Activated CD4-positive, CD25-positive, alpha-beta regulatory T cell treated with anti-CD3 and anti-CD28 coated beads, Interleukin-2, amount 50 U/mL, for 24 hours (primary cell): Measurements from ENCODE around the gene TMEM52B.
"Not testable (repeated sequence)": the region's sequence is repeated elsewhere in the genome, so short reads cannot be mapped to it uniquely, and the experiment has no call there.

Experiments used
- ATAC-seq, 2 donors: fragments of 150-1000 bp; cut with Tn5 transposase; one replicate each; pipeline ENCODE4 v1.10.0; 2021; ENCODE audit warnings: mild to moderate bottlenecking in 1 of 2, moderate library complexity in 1 of 2

The TMEM52B gene

GRCh38 chr12:10211940-10212738 lies 33.3 kb downstream of the TMEM52B start:
- ATAC-seq = peak; percentile 80 to 81

- ATAC-seq = peak; percentile 54 to 60
Observed at GRCh38 chr12:10212739-10213131, 33.9 kb downstream of the TMEM52B start, which contains the start of gene GABARAPL1. TSS of gene GABARAPL1 (plus strand) at chr12:10212877. CDS start at chr12:10213130, 253 bp downstream.

DNA sequence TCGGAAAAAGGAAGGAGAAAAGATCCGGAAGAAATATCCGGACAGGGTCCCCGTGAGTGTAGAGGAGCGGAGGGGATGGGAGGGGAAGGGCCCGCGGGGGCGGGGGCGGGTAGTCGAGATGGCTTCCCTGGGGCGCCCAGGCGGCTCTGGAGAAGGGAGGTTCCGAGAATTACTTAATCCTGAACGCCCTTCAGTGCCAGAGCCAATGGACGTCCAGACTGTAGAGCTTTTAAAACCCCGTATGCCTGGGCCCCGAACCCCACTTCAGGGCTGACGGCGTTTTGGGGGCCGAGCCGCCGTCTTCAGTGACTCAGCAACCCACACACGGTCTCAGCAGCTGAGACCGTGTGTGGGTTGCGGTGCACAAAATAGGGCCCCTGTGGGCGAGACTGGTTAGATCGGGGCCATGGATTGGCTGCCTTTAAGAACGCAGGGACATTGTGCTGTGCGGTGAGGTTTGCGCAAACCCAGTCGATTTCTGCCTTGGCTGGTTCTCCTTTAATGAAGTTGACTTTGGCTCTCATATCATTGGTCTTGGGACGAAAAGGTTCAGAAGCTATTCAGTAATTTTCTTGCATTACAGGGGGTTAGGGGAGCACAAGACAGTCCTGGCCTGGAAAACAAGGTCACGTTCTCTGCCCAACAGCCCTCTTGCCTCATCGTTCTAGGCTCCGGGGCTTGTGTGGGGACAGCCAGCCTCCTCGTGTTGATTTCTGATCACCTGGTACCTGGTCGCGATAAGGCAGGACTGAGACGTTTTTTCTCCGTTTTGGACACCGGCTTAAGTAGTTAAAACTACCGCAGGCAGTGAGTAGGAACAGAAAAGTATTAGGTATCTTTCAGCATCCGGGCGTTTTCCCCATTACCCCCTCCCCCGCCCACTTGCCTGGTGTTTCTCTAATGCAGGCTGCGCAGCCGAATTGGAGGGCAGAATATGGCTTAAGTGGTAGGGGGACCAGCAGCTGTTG lies 34.6 kb downstream of the TMEM52B start:
- peak; percentile 72 for ATAC-seq

DNA sequence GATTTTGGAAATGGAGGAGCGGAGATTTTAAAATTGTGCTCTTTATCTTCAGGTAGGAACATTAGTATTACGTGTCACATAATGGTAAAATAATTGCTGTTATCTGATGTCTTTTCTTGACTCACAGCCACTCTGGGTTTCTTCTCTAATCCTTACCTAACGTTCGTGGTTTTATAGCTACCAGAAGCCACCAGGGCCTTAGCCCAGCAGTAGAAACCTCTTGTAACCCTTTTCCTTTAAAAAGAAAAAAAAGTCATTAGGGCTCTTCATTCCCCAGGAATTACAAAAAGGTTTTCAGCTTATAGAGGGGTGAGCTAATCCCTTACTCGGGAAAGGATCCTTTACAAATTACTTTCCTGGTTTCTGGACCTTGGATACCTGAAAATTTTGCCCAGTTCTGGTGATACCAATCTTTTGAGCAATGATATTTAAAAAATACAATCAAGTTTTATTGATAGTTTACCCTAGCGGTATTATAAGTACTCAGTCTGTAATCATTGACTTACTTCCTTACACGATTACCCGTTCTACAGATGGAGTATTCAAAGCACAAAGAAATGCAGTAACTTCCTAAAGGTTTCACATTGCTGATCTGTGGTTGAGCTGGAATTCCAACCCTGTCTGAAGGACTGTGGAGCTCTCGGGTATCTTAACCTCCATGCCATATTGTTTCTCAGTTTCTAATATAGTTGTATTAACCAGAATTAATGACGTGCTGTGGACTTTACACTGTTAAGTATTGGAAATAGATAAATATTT lies 35.5 kb downstream of the TMEM52B start:
- no peak for ATAC-seq

DNA sequence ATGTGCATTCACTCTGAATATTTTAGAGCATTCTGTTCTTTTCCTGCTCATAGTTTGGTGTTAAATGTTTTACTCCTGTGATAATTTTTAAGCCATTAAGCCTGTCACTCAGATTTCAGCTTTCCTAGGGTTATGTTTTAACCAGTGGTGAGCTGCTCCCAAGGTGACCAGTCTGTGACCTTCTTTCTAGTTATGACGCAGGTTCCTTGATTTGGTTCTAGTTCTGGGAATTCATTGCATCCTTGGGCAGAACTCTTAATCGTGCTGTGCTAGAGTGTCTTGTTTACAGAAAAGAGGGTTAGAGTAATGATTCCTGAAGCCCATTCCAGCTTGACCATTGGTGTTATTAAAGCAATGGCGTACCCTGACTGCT lies 36.0 kb downstream of the TMEM52B start:
- ATAC-seq = no peak

DNA sequence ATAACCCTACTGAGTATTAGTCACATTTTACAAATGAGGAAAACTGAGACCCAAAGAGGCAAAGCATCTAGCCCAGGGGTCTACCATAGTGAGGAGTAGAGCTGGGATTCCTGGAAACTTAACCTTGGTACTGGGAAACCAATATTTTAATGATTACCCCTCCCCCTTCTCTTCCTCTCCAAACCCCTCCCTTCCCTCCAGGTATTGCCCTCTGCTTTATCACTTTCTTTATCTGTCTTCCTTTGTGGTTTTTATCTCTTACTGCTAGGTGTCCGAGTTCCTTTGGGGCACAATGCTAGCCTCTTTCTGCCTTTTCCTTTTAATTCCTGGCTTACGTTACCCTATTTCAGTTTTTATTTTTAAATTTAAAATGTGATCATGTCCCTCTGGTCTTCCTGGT lies 36.6 kb downstream of the TMEM52B start:
- no peak for ATAC-seq

- not testable (repeated sequence) for ATAC-seq
Observed at GRCh38 chr12:10215946-10216345, 37.1 kb downstream of the TMEM52B start.

DNA sequence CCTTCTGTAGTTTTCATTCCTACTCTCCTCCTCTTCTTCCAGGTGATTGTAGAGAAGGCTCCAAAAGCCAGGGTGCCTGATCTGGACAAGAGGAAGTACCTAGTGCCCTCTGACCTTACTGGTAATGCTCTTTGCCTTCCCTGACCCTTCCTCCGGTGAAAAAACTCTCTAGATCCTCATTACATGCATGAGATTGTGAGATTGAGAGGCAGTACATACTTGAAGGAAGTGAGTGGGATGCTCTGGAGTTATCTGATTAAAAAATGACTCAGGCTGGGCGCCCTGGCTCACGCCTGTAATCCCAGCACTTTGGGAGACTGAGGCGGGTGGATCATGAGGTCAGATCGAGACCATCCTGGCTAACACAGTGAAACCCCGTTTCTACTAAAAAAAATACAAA lies 39.2 kb downstream of the TMEM52B start:
- no peak for ATAC-seq

DNA sequence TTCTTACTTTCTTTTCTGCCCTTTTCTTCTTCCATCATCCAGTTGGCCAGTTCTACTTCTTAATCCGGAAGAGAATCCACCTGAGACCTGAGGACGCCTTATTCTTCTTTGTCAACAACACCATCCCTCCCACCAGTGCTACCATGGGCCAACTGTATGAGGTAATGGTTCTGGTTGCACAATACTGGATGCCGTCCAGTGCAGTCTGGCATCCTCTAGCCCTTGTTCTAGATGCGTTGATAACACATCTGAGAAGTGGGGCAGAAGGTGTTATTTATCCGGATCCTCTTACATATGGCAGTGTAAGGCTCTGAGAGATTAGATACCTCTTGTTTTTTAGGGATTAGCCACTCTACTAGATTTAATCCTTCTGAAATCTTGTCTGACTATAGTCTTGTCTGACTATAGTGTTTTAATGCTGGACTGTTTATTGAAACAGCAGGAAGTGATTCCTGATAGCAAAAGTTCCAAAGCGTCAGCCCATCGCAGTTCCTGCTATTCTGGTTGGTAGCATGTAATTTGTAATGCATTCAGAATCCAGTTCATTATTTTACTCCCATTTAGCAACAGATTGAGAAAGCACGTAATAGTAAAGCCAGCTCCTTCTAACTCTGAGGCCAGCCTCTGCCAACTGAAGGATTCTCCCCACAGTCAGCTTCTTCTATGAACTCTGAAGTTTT lies 41.7 kb downstream of the TMEM52B start:
- no peak for ATAC-seq

GRCh38 chr12:10221846-10222245 lies 43.0 kb downstream of the TMEM52B start:
- ATAC-seq = no peak

DNA sequence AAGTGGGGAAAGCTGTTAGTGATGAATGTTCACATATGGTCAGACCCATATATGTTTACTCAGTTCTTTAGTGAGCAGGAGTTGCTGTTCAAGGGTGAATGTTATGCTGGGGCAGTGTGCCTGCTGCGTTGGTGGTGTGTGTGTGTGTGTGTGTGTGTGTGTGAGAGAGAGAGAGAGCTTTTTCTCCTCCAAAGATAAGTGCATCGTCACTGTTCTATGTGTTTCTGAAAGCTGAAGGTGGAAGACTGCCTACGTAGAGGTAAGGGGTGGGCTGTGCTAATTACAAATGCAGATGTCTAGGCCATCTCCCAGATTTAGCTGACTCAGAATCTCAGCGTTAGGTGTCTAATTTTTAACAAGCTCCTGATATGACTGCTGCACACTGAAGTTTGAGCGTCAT lies 44.4 kb downstream of the TMEM52B start:
- ATAC-seq = no peak

- not testable (repeated sequence) for ATAC-seq
Observed at GRCh38 chr12:10225426-10225825, 46.6 kb downstream of the TMEM52B start.

GRCh38 chr12:10226086-10226485 lies 47.3 kb downstream of the TMEM52B start:
- ATAC-seq = no peak

- no peak for ATAC-seq
Observed at GRCh38 chr12:10226731-10227130, 47.9 kb downstream of the TMEM52B start.

DNA sequence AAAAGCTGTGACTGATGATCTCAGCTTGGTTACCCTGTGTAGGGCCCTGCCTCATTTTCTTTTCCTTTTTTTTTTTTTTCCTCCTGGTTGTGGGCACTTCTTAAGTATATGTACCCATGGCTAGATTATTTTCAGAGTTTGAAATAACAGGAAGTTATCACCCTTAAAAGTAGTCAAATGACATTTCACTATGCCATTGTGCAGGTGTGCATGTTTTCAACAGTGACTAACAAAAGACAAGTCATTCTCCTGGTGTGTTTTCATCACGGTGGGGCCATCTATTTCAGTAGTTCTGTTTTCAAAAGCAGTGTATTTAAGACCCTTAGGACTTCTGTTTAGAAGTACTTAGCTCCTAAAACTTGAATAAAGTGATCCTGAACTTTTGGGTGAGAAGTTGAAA lies 48.8 kb downstream of the TMEM52B start:
- peak; percentile 76 to 80 for ATAC-seq

DNA sequence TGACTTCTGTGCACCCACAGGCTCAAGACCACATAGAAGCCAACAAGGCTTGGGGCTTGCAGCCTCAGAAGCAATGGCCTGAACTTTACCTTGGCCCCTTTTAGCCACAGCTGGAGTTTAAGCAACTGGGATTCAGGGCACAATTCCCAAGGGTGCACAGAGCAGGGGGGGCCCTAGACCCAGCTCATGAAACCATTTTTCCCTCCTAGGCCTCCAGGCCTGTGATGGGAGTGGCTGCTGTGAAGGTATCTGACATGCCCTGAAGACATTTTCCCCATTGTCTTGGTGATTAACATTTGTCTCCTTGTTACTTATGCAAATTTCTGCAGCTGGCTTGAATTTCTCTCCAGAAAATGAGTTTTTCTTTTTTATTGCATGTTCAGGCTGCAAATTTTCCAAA lies 55.7 kb downstream of the TMEM52B start:
- no peak for ATAC-seq

- ATAC-seq = peak; percentile 49 to 68
Observed at GRCh38 chr12:10235761-10236631, 57.2 kb downstream of the TMEM52B start.

- ATAC-seq = no peak
Observed at GRCh38 chr12:10236720-10237119, 57.9 kb downstream of the TMEM52B start.

GRCh38 chr12:10238526-10238925 lies 59.7 kb downstream of the TMEM52B start:
- ATAC-seq = no peak

DNA sequence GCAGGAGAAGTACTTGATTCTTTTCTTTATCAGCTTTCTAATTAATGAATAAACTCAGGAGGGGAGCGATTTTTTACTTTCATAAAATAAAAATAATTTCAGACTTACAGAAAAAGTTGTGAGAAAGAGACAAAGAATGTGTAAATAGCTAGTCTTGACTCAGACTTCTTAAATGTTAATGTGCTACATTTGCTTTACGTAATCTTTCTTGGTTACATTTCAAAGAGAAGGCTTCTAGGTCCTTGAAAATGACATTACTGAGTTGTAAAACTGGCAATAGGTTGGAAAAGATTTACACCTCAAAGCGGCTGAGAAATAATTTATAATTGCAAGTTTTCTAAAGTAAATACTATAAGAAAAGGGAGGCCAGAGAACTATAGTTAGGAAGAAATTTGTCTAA lies 62.5 kb downstream of the TMEM52B start:
- no peak for ATAC-seq
